Endothelial cell of umbilical vein (primary cell): ENCODE measurements around the gene WBP4. TPM values are rescaled to one million over a fixed set of nuclear protein-coding genes. Genes with fewer than 3 reads are reported as not detected.

Source experiments
- BruUV-seq: library from RNA; stranded (reverse); fragments of 400-500 nt; replicated peaks from 2 replicates; lab custom pipeline; 2021; lab: Mats Ljungman, UMichigan
- CTCF ChIA-PET: fragments of 300-600, 350-600 bp; sonication (Branson Sonifier 250); formaldehyde crosslinking; loops from one replicate; lab custom pipeline; 2021; ENCODE audit warnings: antibody characterized with exemption, inconsistent platforms; lab: Charles Lee
- POLR2A ChIA-PET: fragments of 300-600, 350-600 bp; sonication (Branson Sonifier 250); formaldehyde crosslinking; loops from one replicate; lab custom pipeline; 2021; ENCODE audit warnings: antibody characterized with exemption, inconsistent platforms; lab: Charles Lee
- DNase-seq: peaks from one replicate; pipeline ENCODE4 v3.0.0-alpha.2; 2011; ENCODE audit warnings: low read depth, low spot score
- FAIRE-seq: peaks from 2 replicates; lab custom pipeline; 2011; peaks lifted over from hg19 to GRCh38; lab: Jason Lieb, UNC
- H2AFZ ChIP-seq: 2 replicates; pipeline ENCODE4 v1.6.0; 2012; ENCODE audit warnings: low read depth, low read length, control low read depth, inconsistent platforms
- H3K27ac ChIP-seq: 2 replicates; pipeline ENCODE4 v1.5.1; 2011; ENCODE audit warnings: low read depth, mild to moderate bottlenecking, control low read depth, low read length, moderate library complexity; ENCODE audit not compliant: insufficient read depth
- H3K27me3 ChIP-seq, 2 experiments: 2 replicates each; pipeline versions ENCODE4 v1.6.0 to v1.6.1; 2011; ENCODE audit warnings: low read length in 2 of 2, mixed read lengths in 1 of 2; ENCODE audit not compliant: control insufficient read depth in 2 of 2, insufficient read depth in 2 of 2
- H3K36me3 ChIP-seq, 2 experiments: 2 replicates in 1 of 2; 3 replicates in 1 of 2; pipeline ENCODE4 v1.5.1; 2011; ENCODE audit warnings: low read length in 2 of 2, mild to moderate bottlenecking in 1 of 2, moderate library complexity in 1 of 2; ENCODE audit not compliant: control insufficient read depth in 2 of 2, insufficient read depth in 2 of 2; ENCODE audit errors: extremely low read depth in 1 of 2
- H3K4me1 ChIP-seq: 3 replicates; pipeline ENCODE4 v1.5.1; 2011; ENCODE audit warnings: mild to moderate bottlenecking, low read length; ENCODE audit not compliant: control insufficient read depth, insufficient read depth; ENCODE audit errors: extremely low read depth
- H3K4me2 ChIP-seq: 2 replicates; pipeline ENCODE4 v1.6.1; 2011; ENCODE audit warnings: low read length, control low read depth, mixed read lengths; ENCODE audit not compliant: insufficient read depth
- H3K4me3 ChIP-seq, 3 experiments: fragments of 200-600 bp in 1 of 3; sonication (generic), shearing (Covaris generic) in 1 of 3; replicated peaks in 1 of 3; 2 replicates each; pipeline ENCODE4 v1.5.1; 2011 to 2016; ENCODE audit warnings: control low read depth in 3 of 3, low read length in 3 of 3, mild to moderate bottlenecking in 2 of 3, inconsistent platforms in 1 of 3, low read depth in 1 of 3, moderate library complexity in 1 of 3; ENCODE audit not compliant: insufficient read depth in 1 of 3
- H3K79me2 ChIP-seq: 2 replicates; pipeline ENCODE4 v1.6.0; 2012; ENCODE audit warnings: low read length, inconsistent platforms; ENCODE audit not compliant: control insufficient read depth, insufficient read depth
- H3K9ac ChIP-seq: replicated peaks from 2 replicates; pipeline ENCODE3; 2011; ENCODE audit warnings: low read length, control low read depth; ENCODE audit not compliant: insufficient read depth; ENCODE audit errors: extremely low read depth
- H3K9me1 ChIP-seq: replicated peaks from 3 replicates; pipeline ENCODE4 v1.6.0; 2011; ENCODE audit warnings: mild to moderate bottlenecking, low read length; ENCODE audit not compliant: control insufficient read depth, insufficient read depth; ENCODE audit errors: extremely low read depth
- H3K9me3 ChIP-seq: replicated peaks from 2 replicates; pipeline ENCODE4 v1.5.1; 2012; ENCODE audit warnings: low read length, inconsistent platforms; ENCODE audit not compliant: control insufficient read depth, insufficient read depth
- H4K20me1 ChIP-seq: replicated peaks from 2 replicates; pipeline ENCODE3; 2011; ENCODE audit warnings: mild to moderate bottlenecking, low read length; ENCODE audit not compliant: control insufficient read depth, insufficient read depth; ENCODE audit errors: extremely low read depth
- EZH2 ChIP-seq: IDR thresholded peaks from 2 replicates; pipeline ENCODE4 v1.6.1; 2012; ENCODE audit warnings: borderline replicate concordance, low read depth, mild to moderate bottlenecking, moderate library complexity, low read length, inconsistent platforms; ENCODE audit not compliant: severe bottlenecking
- FOS ChIP-seq: IDR thresholded peaks from 2 replicates; pipeline ENCODE4 v1.6.1; 2011; ENCODE audit warnings: mild to moderate bottlenecking, low read length, moderate library complexity, borderline replicate concordance; ENCODE audit not compliant: insufficient read depth
- GATA2 ChIP-seq: IDR thresholded peaks from 2 replicates; pipeline ENCODE4 v1.7.0; 2011; ENCODE audit warnings: low read depth, mild to moderate bottlenecking, moderate library complexity, mixed read lengths, low read length; ENCODE audit not compliant: insufficient read length, insufficient read depth
- JUN ChIP-seq: IDR thresholded peaks from 2 replicates; pipeline ENCODE4 v1.6.1; 2011; ENCODE audit warnings: borderline replicate concordance, low read depth; ENCODE audit not compliant: insufficient read length, insufficient read depth
- MAX ChIP-seq: IDR thresholded peaks from 2 replicates; pipeline ENCODE4 v1.6.1; 2011; ENCODE audit not compliant: insufficient read depth, insufficient read length
- MYC ChIP-seq: IDR thresholded peaks from one replicate; pipeline ENCODE4 v1.6.1; 2011; ENCODE audit warnings: mild to moderate bottlenecking, low read depth, low read length
- POLR2A ChIP-seq: IDR thresholded peaks from 2 replicates; pipeline ENCODE4 v1.6.1; 2012; ENCODE audit warnings: low read depth, mild to moderate bottlenecking, control low read depth, low read length
- POLR2AphosphoS5 ChIP-seq: IDR thresholded peaks from 2 replicates; pipeline ENCODE4 v1.6.1; 2012; ENCODE audit warnings: low read depth, mild to moderate bottlenecking, control low read depth, low read length, moderate library complexity; ENCODE audit not compliant: insufficient read depth
- dilution Hi-C: fragments of 300-500 bp; cut with MboI; formaldehyde crosslinking; loops from one replicate; pipeline ENCODE4 v1.15.0; 2019; ENCODE audit warnings: low sequenced_read_pairs; ENCODE audit not compliant: extremely low pct_ligation_motif_present
- intact Hi-C: fragments of 100-400 bp; cut with micrococcal nuclease; formaldehyde crosslinking; loops from one replicate; pipeline ENCODE4 v1.10.0; 2022
- polyA plus RNA-seq, 4 experiments: library from polyadenylated mRNA; depleted of rRNA in 3 of 4; stranded (reverse) in 3 of 4; unstranded in 1 of 4; fragments of >200 nt; gene quantifications; 2 replicates each; pipeline versions ENCODE4 v1.2.1 to v1.2.3, GENCODE V29; 2011 to 2012; ENCODE audit warnings: missing spikeins in 1 of 4
- total RNA-seq: library from RNA; stranded (reverse); gene quantifications from 2 replicates; pipeline ENCODE4 v1.2.3, GENCODE V29; 2021
- TF ChIP-seq, protein P1 (sequence below), 2 donors: IDR thresholded peaks; 1 replicate in 1 of 2; 2 replicates in 1 of 2; pipeline ENCODE4 v1.5.1; 2011; ENCODE audit warnings: low read length in 2 of 2, mild to moderate bottlenecking in 2 of 2, moderate library complexity in 2 of 2, control low read depth in 1 of 2, inconsistent platforms in 1 of 2, low read depth in 1 of 2; ENCODE audit not compliant: insufficient read depth in 1 of 2; ENCODE audit errors: extremely low read depth in 1 of 2

Gene WBP4
- total and polyA plus RNA-seq, 2 donors (not counting 3 experiments of a cell fraction or from before 2014, with no cell fraction given) = 4.3 to 14.8 TPM

- dilution Hi-C loops = no loop called here
- POLR2A ChIA-PET = no interaction called here
- no peak overlapping the region for H3K27ac ChIP-seq
Measured at GRCh38 chr13:41107104-41107571, 45.8 kb downstream of the WBP4 start.

More at GRCh38 chr13:41107104-41107571, 45.8 kb downstream of the WBP4 start:
- no peak for DNase-seq
- H3K27me3 ChIP-seq = no peaks in the 10 kb centered on the region
- H3K9ac ChIP-seq = no peak overlapping the region
- CTCF ChIA-PET = no interaction called here
- no peak overlapping the region for H3K4me2 ChIP-seq
- no peaks in the 10 kb centered on the region for H3K9me3 ChIP-seq
- no peaks in the 10 kb centered on the region for H4K20me1 ChIP-seq
- H3K36me3 ChIP-seq = no peaks in the 10 kb centered on the region
- no TSS peak for BruUV-seq
- no peaks in the 10 kb centered on the region for H3K9me1 ChIP-seq
- H3K4me1 ChIP-seq = no peaks in the 10 kb centered on the region
- intact Hi-C loops = no loop called here
- FAIRE-seq = no peak
- no peaks in the 10 kb centered on the region for H3K79me2 ChIP-seq
- no peak overlapping the region for H2AFZ ChIP-seq
- TF ChIP-seq, protein P1, sequence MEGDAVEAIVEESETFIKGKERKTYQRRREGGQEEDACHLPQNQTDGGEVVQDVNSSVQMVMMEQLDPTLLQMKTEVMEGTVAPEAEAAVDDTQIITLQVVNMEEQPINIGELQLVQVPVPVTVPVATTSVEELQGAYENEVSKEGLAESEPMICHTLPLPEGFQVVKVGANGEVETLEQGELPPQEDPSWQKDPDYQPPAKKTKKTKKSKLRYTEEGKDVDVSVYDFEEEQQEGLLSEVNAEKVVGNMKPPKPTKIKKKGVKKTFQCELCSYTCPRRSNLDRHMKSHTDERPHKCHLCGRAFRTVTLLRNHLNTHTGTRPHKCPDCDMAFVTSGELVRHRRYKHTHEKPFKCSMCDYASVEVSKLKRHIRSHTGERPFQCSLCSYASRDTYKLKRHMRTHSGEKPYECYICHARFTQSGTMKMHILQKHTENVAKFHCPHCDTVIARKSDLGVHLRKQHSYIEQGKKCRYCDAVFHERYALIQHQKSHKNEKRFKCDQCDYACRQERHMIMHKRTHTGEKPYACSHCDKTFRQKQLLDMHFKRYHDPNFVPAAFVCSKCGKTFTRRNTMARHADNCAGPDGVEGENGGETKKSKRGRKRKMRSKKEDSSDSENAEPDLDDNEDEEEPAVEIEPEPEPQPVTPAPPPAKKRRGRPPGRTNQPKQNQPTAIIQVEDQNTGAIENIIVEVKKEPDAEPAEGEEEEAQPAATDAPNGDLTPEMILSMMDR (IDR thresholded peaks at IDR 0.05; ENCODE audit: extremely low read depth in 1 of 2, insufficient read depth in 1 of 2, low read depth in 1 of 2, low read length in 2 of 2) = no peak
- TF ChIP-seq GATA2 (no peak), MAX (no peak), POLR2AphosphoS5 (no peak), FOS (no peak), EZH2 (no peak), MYC (no peak), JUN (no peak), POLR2A (no peak)
- no peak overlapping the region for H3K4me3 ChIP-seq
